GM18507 (cell line): ENCODE measurements around the gene ARHGAP29.
A peak's percentile ranks its signal among the peaks of the same experiment; 100 is the strongest.

Experiments
- DNase-seq: peaks from one replicate; pipeline ENCODE4 v3.0.0; 2011; ENCODE audit warnings: low read depth; ENCODE audit not compliant: insufficient read length; ENCODE audit errors: extremely low spot score
- FAIRE-seq: peaks from 2 replicates; lab custom pipeline; 2011; peaks lifted over from hg19 to GRCh38; lab: Jason Lieb, UNC

The ARHGAP29 gene, protein sequence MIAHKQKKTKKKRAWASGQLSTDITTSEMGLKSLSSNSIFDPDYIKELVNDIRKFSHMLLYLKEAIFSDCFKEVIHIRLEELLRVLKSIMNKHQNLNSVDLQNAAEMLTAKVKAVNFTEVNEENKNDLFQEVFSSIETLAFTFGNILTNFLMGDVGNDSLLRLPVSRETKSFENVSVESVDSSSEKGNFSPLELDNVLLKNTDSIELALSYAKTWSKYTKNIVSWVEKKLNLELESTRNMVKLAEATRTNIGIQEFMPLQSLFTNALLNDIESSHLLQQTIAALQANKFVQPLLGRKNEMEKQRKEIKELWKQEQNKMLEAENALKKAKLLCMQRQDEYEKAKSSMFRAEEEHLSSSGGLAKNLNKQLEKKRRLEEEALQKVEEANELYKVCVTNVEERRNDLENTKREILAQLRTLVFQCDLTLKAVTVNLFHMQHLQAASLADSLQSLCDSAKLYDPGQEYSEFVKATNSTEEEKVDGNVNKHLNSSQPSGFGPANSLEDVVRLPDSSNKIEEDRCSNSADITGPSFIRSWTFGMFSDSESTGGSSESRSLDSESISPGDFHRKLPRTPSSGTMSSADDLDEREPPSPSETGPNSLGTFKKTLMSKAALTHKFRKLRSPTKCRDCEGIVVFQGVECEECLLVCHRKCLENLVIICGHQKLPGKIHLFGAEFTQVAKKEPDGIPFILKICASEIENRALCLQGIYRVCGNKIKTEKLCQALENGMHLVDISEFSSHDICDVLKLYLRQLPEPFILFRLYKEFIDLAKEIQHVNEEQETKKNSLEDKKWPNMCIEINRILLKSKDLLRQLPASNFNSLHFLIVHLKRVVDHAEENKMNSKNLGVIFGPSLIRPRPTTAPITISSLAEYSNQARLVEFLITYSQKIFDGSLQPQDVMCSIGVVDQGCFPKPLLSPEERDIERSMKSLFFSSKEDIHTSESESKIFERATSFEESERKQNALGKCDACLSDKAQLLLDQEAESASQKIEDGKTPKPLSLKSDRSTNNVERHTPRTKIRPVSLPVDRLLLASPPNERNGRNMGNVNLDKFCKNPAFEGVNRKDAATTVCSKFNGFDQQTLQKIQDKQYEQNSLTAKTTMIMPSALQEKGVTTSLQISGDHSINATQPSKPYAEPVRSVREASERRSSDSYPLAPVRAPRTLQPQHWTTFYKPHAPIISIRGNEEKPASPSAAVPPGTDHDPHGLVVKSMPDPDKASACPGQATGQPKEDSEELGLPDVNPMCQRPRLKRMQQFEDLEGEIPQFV

DNA sequence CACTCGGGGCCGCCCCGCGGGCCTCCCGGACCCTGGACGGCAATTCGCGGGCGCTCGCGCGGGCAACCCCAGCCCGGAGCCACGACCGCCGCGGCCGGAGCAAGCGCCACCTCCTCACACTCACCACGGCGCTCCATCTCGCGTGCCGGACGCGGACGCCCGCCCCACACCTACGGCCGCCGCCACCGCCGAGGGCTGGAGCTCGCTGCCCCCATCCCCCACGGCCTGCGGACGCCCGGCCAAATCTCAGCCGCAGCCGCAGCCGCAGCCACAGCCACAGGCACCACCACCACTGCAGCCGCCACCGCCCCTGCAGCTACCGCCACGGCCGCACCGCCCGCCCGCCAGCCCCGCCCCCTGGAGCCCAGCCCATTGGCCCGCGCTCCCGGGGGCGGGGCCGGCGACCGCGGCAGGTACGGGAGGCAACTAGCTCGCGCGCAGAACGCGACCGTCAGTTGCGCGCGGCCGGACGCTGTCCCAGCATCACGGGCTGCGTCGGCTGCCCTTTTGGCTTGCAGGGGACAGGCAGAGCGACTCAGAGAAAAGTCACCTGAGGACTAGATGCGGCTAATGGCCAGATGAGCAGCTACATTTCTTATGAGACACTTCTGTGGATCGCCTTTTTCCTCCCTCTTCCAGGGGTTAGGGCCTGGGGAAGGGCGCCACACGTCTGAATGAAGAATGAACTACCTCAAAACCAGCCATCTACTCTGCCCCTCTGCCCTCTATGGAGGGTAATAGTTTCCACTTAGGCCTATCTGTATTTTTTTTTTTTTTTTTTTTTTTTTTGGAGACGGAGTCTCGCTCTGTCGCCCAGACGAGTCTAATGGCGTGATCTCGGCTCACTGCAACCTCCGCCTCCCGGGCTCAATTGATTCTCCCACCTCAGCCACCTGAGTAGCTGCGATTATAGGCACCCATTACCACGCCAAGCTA lies at the start of gene ARHGAP29:
TSS of gene ARHGAP29 (minus strand) at position 294 of the 936 bp plus-strand sequence. CDS start 5,973 bp downstream, outside the sequence.
- FAIRE-seq: no peak

DNA sequence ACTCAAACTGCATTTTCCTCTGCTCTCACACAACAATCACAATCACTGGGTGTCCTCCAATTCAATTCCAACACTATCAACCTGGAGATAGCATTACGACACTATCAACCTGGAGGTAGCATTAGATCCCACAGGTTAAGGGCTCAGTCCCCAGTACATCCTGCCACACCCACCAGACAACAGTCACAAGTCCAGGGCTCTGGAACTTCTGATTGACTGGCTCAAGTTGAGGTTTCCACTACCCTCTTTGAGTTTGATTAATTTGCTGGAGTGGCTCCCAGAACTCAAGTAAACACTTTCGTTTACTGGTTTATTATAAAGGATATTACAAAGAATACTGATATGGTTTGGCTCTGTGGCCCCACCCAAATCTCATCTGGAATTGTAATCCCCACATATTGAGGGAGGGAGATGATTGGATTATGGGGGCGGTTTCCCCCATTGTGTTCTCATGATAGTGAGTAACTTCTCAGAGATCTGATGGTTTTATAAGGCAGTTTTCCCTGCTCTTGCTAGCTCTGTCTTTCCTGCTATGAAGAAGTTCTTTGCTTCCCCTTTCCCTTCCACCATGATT lies 49.6 kb upstream of the ARHGAP29 start:
- DNase-seq (no peak), FAIRE-seq (no peak)

More for the DNA sequence above, at the start of gene ARHGAP29:
- DNase-seq: peak; percentile 28

DNA sequence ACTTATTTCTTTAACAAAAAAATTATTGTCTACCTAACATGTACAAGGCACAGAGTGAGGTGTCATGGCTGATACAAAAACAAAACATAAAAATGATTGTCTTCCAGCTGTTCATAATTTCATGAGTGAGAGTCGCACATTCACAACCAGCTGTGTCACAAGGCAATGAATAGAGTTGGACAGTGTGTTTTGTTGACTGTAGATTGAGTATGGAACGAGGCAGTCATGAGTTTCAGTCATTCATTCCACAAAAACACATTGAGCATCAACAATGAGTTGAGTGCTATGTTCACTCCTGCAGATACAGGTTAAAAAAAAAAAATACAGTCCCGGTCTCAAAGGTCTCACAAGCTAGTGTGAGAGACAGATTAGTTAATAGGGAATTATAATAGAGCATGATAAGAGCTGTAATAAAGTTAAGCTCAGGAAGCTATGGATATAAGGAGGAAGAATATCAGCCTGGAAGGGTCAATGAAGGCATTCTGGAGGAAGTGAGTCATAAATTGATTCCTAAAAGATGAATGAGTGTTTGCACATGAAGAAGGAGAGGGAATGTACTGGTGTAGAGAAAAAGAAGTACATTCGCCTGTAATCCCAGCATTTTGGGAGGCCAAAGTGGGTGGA lies 47.8 kb upstream of the ARHGAP29 start:
- no peak for DNase-seq
- FAIRE-seq: no peak

DNA sequence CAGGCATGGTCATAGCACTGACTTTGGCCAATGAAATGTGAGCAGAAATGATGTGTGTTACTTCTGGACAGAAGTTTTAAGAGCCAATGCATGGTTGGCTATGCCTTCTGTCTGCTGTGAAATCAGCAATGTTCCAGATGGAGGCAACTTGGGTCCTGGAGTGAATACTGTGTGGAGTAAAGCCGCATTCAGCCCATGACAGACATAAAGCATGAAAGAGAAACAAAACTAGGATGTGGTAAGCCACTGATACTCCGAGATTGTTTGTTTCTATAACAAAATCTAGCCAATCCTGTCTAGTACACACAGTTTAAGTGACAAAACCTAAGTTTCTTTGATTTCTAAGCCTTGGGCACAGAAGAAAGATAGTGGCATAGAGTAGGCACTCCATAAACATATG lies 47.1 kb upstream of the ARHGAP29 start:
- DNase-seq: no peak
- no peak for FAIRE-seq

DNA sequence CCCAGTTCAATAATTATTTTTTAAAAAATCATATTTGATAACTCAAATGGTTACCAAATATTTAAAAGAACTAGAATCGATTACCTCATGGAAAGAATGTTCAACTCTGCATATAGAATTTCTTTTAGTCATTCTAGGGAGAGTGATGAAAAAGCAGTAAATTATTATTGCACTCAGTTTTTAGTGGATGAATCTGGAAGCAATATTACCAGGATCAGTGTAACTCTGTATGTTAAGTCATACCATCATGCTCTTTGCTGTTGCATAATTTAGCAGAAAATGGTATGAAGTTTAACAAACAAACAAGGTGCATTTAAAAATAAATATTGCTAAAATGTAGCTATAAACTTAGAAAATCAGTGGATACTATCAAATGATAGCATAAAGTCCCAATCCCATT lies 46.1 kb upstream of the ARHGAP29 start:
- no peak for FAIRE-seq
- no peak for DNase-seq

DNA sequence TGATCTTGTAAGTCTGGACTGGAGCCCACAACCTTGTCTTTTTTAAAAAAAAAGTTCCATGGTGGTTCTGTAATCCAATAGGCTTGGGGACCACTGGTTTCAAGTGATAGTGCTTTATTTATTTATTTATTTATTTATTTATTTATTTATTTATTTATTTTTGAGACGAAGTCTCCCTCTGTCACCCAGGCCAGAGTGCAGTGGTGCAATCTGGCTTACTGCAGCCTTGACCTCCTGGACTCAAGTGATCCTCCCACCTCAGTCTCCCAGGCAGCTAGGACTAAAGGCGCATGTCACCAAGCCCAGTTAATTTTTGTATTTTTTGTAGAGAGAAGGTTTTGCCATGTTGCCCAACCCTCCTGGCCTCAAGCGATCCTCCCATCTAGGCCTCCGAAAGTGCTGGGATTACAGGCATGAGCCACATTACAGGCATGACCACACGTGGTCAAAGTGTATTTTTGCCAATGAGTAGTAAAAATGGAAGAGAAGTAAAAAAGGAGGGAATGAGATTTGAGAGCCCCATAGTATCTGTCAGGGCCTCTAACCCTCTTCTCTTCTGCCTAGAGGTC lies 44.8 kb upstream of the ARHGAP29 start:
- FAIRE-seq: no peak
- DNase-seq: no peak

DNA sequence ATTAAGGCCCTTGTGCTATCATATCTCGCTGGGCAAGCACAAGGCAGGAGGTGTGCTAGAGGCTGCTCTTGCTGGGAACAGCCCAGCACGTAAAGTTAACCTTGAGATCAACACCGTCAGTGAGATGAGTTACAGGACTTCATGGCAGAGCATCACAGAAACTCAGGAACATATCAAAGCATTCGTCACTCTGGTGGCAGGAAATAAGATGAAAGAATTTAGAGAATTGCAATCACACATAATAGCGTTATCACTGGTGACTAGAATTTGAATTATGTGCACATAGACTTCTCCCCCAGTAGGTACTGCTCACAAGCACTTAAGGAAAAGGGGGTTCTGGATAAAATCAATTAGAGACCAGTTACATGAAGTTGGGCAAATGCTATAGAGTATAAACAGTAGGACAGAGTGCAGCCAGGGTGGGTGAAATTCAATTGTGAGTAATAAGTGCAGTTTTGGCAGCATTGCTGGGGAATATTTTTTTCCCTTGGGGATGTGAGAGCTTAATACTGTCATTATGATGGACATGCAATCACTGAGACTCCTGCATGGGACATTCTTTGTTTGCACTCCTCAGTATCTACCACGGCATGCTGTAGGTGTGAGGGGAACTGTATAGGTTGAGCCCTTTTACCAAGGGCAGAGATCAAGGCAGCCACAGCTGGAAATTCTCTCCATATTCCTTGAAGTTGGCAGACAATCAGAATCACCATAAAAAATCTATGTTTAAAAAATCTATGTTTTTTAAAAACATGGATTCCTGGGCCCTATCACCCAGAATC lies 44.2 kb upstream of the ARHGAP29 start:
- DNase-seq: no peak
- no peak for FAIRE-seq

DNA sequence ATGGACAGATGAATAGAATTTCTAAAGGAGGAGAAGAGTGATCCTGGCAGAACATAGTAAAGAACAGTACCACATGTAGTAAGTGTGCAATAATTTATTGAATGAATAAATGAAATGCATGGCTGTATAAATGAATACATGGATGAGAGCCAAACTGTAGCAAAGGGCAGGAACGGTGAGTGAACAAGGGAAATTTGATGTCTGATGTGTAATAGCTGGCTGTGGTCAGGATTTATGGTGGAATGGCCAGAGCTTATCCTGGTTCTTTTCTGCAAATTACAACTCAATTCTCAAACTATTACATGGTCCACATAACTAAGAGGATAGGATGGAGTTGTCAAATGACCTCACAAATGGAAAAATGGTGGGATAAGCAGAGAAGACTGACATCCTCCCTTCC lies 43.2 kb upstream of the ARHGAP29 start:
- no peak for DNase-seq
- FAIRE-seq: no peak

DNA sequence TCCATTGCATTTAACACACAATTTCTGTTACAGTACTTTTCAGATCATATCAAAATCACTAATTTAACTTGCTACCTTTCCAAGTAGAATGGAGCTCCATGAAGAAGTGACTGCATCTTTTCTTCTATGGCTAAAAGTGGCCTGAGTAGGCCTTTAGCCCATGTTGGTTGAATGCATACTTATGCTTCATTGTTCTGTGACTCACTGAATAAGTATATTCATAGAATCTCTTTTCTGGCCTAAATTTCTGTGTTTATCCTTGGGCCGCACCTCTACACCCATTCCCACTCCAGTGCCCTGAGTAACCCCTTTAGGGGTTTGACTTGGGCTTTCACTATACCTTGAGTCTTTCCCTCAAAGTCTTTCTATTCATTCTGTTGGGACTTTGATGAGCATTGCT lies 42.1 kb upstream of the ARHGAP29 start:
- DNase-seq: no peak
- no peak for FAIRE-seq

DNA sequence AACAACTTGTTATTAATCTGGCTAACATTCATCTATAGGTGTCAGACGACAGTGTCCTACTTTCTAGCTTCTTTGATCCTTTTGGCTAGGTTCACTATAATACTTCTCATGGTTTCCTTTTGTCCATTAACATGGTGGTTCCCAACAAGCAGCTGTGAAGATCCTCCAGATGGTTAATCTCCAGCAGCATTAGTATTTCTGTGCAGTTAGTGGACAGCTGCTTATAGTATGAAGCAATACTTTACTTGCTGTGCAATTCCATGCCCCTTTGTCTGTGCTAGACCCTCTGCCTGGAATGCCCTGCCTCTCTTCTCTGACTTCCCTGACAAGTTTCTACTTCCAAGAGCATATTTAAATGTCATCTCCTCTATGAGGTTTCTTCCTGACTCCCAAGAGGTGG lies 41.7 kb upstream of the ARHGAP29 start:
- DNase-seq: no peak
- no peak for FAIRE-seq

DNA sequence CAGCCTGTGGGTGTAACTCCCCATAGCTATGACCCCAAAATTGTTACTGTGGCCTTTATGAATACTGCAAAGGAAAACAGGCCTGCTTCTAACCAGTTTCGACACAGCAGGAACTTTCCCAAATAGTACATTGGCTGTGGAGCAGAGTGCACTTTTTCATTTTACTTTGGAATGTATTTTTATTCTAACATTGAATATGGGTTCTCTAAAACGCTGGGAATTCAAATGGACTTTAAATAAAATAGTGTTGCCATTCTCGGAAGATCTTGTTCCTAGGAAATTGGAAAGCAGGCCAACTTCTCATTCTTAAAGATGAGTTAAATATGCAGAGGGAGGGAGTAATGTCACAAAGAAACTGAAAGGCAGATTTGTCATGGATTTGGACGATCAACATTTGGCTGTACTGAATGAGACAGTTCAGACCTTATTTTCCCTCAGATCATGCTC lies 39.6 kb upstream of the ARHGAP29 start:
- DNase-seq: no peak
- no peak for FAIRE-seq

DNA sequence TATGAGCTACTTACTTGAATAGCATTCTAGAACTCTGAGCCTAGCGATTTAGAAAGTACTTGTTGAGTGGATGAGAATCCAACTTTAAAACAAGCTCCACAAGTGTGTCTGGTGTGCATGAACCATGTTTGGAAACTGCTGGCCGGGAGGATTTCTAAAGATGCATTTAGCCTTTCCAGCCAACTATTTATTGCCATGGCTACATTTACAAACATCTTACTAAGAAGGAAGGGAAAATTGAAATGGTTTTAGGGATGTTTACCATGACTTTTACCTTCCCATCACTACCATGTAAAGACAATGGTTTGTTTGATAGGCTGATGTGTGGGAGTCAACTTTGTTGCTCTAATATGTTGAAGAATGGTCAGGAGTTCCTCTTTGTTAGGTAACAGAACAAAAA lies 37.7 kb upstream of the ARHGAP29 start:
- DNase-seq: no peak
- FAIRE-seq: no peak

DNA sequence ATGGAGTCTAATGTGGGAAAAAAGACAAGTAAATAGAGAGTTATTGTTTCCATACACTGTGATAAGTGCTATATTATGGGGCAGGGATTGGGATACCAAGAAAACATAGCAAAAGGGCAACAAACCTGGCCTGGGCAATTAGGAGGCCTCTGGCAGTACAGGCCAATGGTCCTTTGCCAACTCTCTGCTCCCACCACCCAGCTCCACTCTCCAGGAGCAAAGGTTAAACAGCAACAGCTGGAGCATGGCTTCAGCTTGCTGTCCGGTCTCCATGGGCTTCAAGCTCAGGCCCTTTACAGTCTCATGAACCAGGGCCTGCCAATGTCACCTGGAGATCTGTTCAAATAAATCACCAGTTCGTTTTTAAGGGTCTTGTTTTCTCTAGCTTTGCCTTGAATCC lies 37.2 kb upstream of the ARHGAP29 start:
- FAIRE-seq (no peak), DNase-seq (no peak)

DNA sequence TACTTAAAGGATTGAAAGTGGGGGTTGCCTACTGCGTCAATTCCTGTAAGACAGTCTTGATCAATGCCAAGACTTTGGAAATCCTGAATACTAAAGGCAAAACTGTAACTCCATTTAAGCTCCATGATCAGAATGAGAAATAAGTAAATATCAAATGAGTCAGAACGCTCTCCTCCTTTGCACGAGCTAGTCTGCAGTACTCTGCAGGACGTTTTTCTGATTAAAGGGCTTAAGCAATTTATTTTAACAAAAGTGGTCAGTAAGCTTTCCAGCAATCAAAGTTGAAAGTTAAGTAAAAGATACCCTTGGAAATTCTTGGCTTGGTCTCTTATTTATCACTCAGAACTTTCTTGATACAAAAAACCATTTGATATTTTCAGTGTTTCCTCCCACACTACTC lies 35.7 kb upstream of the ARHGAP29 start:
- FAIRE-seq (no peak), DNase-seq (no peak)

DNA sequence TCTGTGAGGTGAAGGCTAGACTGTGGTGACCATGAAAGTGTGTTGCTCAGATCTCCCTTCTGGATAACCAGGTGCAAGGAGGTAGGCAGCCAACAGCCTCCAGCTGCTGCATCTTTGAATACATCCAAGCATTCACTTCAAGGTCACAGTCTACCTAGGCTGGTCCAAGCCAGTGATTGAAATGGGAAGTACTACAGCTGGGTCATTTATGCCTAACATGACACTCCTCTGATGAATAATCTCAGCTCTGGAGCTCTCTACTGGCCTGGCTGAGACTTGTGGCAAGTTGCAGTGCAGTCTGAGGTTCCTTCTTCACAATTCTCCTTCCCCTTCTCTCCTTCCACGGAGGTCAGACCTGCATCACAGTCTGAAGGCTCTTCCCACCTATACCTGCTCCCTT lies 35.0 kb upstream of the ARHGAP29 start:
- no peak for FAIRE-seq
- DNase-seq: no peak

DNA sequence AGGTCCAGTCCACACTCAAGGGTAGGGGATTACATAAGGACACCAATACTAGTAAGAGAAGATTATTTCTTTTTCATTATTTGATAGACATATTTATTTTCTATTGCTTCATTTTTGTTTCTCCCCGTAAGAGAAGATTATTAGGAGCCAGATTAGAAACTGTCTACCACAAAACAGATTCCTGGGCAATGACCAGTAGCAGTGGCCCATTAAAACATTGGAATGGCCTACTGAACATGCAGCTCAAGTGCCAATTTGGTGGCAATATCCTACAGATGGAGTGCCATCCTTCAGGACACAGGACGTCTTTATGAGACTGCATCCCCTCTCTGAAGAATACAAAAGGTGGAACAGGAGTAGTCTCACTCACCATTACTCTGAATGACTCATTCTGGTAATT lies 34.0 kb upstream of the ARHGAP29 start:
- no peak for FAIRE-seq
- no peak for DNase-seq

DNA sequence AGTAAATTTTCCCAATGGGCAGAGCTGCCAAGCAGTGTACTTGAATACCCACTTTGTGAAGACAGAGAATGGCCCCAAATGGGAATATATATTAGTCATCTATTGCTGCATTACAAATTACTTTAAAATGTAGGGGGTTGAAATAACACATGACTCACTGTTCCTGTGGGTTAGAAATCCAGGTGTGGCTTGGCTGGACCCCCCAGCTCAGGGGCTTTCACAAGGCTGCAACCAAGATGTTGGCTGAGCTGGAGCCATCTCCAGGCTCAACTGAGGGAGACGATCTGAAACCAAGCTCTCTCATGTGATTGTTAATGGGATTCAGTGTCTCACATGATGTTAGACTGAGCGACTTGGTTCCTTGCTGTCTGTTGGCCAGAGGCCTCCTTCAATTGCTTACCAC lies 33.4 kb upstream of the ARHGAP29 start:
- FAIRE-seq: no peak
- DNase-seq: no peak
